Stimulated activated CD4-positive, alpha-beta T cell treated with anti-CD3 and anti-CD28 coated beads, Interleukin-1b, Interleukin-23, amount 100 ng/mL, for 1 hour (primary cell): ENCODE measurements around the gene UPB1.

Source experiments
- DNase-seq, 2 donors: peaks; one replicate each; pipeline ENCODE4 v3.0.0-alpha.2; 2020; ENCODE audit warnings: low read depth in 2 of 2

The UPB1 gene

DNA sequence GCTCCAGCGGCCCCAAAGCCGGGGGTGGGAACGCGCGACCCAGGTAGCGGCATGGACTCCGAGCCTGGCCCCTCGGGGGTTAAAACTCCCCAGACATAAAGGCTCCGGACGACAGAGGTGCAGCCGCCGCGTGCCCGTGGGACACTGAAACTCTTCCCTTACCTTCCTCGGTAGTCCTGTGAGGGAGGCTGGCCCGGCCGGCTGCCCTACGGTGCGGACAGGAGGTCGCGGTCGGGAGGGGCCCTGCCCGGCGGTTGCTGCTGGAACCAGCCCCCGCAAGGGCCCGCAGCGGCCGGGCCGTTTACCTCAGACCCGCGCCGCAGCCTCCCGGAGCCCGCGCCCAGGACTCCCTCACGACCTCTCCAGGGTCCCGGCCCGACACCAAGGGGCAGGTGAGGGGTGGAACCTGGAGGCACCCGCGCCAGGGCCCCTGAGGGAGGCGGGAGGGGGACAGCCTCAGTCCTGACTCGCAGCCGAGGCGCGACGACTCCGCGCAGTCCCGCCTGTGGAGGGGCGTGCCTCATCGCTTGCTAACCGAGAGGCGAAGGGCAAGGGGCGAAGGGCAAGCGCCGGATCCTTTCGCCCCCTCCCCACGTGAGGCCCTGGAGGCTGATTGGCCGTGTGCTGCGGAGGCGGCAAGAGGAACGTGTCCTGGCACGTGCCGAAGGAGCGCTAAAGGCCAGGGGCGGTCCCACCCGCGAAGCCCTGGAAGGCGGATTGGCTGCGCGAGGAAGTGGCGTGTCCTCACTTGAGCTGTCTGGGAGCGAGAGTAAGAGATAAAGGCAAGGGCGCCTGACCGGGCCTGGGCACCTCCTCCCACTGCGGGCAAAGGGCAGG is at the start of gene UPB1:
TSS of gene UPB1 (plus strand) at position 805 of the 837 bp plus-strand sequence. CDS start 72 bp downstream, outside the sequence.
- DNase-seq, result no peak

DNA sequence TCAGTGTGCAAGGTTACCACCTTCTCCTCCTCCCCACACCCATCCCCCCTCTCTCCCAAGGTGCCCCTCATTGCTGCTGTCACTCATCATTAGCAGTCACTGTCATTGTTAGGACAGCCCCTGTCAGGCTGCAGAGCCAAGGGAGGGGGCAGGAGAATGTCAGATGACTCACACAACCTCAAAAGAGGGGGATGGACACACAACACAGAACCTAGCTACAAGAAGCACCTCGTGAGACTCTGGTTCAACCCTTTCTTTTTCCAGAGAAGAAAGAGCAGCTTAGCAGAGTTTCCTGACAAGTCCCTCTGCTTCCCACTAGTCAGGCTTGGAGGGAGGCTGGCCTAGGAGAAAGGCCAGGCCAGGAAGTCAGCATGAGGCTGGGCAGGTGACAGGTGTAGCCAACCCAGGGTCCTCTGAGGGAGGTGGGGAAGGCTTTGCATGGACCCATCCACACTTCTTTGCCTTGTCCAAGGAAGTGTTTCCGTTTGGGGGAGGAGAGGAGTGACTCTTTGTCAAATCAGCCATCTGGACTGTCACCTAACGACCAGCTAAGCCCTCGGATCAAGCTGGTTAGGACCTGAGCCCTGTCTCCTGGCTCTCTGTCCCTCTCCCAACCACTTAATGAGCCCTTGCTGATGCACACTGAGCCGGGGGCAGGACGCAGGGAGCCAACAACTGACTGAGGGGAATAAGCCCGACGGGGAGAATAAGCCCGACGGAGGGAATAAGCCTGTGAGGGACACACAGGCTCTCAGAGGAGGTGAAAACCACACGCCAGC is 49.5 kb upstream of the UPB1 start:
- no peak for DNase-seq

DNA sequence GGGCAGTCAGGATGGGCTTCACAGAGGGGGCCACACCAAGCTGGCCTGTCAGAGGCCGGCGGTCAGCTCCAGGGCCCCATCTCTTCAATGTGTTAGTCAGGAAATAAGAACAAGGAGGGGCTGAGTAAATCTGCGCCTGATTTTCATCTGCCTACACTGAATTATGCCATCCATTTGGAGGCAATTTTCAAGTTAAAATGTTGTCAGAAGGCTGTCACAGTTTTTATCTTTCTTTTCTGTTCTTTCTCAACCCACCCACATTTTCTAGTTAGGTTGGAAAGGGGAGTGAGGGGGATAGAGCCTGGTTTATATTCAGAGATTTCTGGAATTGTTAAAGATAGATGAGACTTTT is 48.9 kb upstream of the UPB1 start:
- no peak for DNase-seq

GRCh38 chr22:24450610-24451009 is 44.5 kb upstream of the UPB1 start:
- no peak for DNase-seq

DNA sequence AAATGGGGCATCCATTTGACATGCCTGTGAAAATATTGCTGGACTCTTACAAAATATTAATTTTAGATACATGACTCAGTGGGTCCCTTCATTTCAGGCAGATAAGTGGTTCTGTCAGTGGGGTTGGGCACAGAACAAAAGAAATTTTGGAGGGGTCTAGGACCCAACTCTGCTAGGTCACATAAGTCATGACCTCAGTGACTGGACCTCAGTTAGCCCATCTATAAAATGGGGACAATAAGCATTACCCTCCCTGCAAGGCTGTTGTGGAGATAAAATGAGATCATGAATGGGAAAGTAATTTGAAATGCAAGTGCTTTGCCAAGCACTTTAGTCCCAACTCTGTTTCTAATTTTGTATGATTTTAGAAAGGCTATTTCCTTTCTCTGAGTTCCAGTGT is 44.0 kb upstream of the UPB1 start:
- no peak for DNase-seq

DNA sequence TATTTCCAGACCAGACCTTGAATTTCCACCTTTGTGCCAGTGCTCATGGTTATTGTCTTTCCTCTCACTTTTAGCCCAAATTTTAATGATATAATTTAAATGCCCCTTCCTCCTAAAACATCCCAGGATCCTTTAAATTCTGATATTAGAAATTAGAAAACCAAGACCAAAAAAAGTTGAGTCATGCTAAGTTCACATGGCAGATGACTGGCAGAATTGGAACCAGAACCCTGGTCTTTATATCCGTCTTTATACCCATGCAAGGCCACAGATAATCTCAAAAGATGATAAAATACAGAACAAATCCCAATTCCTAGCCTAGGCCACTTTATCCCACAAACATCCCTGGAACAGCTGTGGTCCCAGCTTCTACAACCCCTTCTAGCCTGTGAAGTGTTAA is 41.3 kb upstream of the UPB1 start:
- DNase-seq, result no peak

- DNase-seq, result no peak
Observed at GRCh38 chr22:24455039-24455438, 40.1 kb upstream of the UPB1 start.

DNA sequence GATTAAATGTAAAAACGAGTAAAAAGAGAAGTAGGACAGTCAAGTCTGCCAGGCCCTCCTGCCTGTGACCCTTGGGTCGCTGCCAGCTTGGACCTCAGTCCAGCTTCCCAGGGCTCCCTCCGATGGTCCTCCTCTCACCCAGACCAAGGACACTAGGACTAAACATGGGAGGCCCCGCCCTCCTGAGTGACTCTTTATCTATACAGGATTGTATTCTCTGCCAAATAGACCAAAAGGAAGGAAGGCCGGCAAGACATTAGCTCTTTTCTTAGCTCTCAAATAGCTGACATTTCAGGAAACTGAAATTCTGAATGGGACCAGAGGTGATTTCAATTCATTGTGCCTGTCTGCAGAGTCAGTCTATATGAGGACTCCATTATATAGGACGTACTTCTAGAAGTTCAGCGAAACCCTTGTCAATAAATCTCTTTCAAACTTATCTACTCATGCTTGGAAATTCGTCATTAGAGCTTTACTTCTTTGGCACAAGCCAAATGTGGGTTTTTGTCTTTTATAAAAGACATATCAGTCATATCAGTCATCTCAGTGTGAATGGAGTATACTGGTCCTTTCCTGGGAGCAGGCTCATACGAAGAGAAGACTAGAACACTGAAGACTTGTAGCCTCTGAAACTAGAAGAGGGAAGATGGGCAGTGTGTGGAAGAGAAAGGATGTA is 39.2 kb upstream of the UPB1 start:
- no peak for DNase-seq

GRCh38 chr22:24457894-24458420 is 37.2 kb upstream of the UPB1 start:
- DNase-seq, result no peak

- no peak for DNase-seq
Observed at GRCh38 chr22:24459911-24460310, 35.2 kb upstream of the UPB1 start.

DNA sequence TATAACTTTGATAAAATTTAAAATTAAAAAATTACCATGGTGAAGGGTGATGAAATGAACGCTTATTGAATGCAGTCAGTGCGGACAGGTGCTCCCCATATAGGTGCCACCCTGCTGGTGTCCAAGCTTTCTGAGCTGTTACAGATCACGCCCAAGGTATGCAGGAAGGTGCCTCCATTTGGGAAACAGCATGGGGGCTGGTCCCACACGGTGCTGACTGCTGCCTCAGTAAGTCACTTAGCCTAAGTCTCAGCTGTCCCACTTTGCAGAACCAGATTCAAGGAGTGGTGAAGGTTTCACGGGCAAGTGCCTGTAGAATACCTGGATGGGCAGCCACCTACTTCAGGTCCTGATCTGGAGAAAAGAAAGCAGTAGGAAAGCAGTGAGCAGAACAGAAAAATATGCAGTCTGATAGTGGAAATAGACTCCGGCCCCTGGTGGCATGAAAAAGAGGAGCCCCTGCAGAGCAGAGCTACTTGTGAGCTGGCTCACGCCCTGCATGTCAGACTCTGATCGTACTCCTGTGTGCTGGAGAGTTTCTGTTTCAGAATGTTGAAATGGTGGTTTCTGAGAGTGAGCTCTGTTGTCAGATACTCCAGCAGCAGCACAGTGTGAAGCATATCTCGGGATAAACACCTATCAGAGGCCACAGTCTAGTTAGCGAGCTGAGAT is 34.6 kb upstream of the UPB1 start:
- DNase-seq, result no peak

- DNase-seq, result no peak
Observed at GRCh38 chr22:24463071-24463760, 31.9 kb upstream of the UPB1 start.

GRCh38 chr22:24465566-24465965 is 29.6 kb upstream of the UPB1 start:
- no peak for DNase-seq

DNA sequence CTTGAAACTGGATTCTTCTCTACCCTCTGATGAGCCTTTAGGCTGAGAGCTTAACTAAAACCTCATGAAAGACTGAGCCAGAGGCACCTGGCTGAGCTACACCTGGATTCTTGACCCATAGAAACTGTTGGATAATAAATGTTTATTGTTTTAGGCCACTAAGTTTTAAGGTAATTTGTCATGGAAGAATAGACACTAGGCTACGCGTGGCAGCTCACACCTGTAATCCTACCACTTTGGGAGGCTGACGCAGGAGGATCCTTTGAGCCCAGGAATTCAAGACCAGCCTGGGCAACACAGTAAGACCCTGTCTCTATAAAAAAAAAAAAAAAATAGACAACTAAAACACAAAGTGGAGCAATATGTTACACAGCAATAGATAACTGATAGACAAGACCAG is 29.2 kb upstream of the UPB1 start:
- DNase-seq, result no peak

DNA sequence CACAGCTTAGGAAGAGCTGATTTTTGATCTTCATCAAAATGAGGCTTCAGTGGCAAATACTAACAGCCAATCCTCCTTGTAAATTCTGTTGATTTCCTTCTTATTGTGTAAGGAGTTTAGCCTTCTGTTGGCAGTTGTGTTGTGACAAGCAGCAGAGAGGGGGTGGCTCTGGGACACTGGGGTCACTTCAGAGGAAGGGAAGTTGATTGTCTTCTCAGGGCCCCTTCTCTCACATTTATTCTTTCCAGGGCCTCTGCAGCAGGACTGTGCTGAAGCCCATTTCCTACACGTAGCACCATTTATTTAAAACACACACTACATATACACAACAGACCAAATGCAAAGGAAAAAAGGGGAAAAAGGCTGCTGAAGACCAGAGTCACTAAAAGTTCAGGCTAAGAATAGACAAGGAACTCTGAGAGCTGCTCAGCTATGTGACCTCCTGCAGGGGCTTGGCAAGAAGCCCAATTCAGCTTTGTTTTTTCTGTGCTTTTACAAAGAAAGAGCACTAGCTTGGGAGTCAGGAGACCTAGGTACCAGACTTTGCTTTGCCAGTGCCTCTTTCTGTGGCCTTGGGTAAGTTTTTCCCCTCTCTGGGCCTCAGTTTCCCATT is 28.3 kb upstream of the UPB1 start:
- DNase-seq, result no peak

DNA sequence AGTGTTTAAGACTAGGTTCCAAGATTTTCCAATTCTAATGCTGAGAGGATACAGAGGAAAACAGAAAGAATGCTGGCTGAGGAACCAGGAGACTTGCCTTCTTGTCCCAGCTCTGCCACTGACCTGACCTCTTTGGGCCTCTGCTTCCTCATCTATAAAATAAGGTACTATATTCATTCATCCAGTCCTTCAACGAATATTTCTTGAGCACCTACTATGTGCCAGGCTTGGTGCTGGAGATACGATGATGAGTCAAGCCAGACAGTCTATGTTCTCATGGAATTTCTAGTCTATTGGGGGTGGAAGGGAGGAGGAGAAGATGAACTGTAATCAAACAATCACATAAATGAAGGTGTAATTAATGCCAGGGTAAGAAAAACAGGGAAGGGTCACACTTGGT is 27.8 kb upstream of the UPB1 start:
- no peak for DNase-seq

GRCh38 chr22:24471570-24471969 is 23.6 kb upstream of the UPB1 start:
- no peak for DNase-seq

DNA sequence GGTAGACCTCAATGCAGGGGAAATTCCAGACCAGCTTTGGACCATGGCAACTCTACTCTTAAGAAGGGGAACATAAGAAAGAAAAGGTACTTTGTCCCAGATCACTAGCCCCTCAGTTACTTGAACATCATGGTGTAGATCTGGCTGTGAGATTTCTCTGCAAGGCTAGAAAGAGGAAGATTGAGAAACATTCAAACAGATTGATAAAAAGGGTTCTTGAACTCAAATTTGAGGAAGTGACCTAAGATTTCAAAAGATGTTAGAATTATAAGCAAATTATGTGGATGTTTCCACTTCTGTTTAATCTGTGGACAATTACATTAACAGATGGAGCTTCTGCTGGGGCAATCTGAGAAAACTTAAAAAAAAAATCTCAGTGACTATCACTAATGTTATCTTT is 21.8 kb upstream of the UPB1 start:
- no peak for DNase-seq

DNA sequence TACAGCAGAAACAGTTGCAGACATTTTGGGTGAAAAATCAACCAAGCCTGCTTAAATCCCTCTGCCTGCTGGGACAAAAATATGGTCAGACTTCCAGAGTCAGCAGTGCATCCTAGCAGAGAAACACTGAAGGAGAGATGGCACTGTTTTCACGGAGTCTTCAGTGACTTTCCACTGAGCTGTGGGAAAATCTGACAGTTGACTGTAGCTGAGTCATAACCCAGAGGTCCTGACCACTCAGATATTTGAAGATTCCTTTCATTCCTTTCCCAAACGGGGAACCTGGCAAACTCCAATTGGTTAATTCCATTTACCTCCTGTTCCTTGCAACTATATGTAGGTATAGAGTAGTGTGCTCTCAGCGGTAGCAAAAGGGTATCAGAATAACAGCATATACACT is 20.9 kb upstream of the UPB1 start:
- no peak for DNase-seq

- DNase-seq, result no peak
Observed at GRCh38 chr22:24474649-24475255, 20.4 kb upstream of the UPB1 start.
